MM.1S (cell line): ENCODE measurements around the gene PPOX.

Experiments used
- EZH2 ChIP-seq: fragments of 300-600 bp; sonication (generic); optimal IDR thresholded peaks from 2 replicates; pipeline ENCODE3; 2017; ENCODE audit warnings: low read depth, mild to moderate bottlenecking, antibody characterized with exemption, low read length, mixed read lengths
- TF ChIP-seq, protein P1 (sequence below): fragments of 300-600 bp; sonication (generic); IDR thresholded peaks from 2 replicates; pipeline ENCODE4 v1.5.1; 2016; ENCODE audit warnings: antibody characterized with exemption, low read length, mixed read lengths

DNA sequence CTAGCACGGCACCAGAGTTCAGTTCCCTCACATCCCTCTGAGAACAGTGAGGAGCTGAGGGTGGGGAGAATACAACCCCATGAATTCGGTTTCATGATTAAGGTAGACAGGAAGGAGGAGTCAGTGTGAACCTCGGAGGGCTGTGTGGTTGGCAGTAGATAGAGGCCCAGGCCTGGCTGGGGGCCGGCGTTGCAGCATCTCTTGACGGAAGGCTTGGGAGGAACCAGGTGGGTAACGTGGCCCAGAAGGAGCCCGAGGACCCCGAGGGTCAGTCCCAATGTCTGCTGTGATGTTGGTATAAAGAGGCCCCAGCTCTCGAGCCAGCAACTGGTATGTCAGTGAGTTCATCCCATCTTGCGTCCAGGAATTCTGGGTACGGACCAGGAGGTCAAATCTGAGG is 5.5 kb downstream of the PPOX start:
- TF ChIP-seq, protein P1, sequence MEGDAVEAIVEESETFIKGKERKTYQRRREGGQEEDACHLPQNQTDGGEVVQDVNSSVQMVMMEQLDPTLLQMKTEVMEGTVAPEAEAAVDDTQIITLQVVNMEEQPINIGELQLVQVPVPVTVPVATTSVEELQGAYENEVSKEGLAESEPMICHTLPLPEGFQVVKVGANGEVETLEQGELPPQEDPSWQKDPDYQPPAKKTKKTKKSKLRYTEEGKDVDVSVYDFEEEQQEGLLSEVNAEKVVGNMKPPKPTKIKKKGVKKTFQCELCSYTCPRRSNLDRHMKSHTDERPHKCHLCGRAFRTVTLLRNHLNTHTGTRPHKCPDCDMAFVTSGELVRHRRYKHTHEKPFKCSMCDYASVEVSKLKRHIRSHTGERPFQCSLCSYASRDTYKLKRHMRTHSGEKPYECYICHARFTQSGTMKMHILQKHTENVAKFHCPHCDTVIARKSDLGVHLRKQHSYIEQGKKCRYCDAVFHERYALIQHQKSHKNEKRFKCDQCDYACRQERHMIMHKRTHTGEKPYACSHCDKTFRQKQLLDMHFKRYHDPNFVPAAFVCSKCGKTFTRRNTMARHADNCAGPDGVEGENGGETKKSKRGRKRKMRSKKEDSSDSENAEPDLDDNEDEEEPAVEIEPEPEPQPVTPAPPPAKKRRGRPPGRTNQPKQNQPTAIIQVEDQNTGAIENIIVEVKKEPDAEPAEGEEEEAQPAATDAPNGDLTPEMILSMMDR: no peak
- TF ChIP-seq EZH2: no peak
